GM18507 (cell line): ENCODE measurements around the gene SLC7A5.
"Not testable (repeated sequence)": the region's sequence is repeated elsewhere in the genome, so short reads cannot be mapped to it uniquely, and the experiment has no call there.

Experiments used
- DNase-seq: peaks from one replicate; pipeline ENCODE4 v3.0.0; 2011; ENCODE audit warnings: low read depth; ENCODE audit not compliant: insufficient read length; ENCODE audit errors: extremely low spot score
- FAIRE-seq: peaks from 2 replicates; lab custom pipeline; 2011; peaks lifted over from hg19 to GRCh38; lab: Jason Lieb, UNC

The SLC7A5 gene

DNA sequence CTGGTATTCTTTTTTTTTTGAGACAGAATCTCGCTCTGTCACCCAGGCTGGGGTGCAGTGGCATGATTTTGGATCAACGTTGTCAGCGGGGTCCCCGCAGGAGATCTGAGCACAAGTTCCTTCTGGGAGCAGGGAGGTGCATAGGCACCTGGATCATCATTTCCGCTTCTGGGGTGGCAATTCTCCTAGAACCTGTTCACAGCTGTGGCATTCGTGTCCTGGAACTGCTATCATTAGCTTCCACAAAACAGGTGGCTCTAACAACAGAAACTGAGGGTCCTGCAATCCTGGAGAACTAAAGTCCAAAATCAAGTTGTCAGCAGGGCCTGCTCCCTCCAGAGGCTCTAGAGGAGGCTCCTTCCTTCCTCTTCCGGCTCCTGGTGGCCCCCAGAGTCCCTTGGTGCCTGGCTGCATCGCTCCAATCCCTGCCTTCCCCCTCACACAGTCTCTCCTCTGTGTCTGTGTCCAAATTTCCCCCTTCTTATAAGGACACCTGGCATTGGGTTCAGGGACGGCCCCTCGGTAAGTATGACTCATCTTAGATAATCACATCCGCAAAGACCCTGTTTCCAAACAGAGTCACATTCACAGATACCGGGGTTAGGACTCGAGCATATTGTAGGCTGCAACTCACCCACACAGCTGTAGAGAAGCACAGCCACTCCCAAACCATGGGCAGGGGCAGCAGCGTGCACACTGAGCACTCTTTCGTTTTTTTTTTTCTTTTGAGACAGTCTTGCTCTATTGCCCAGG is 60.0 kb downstream of the SLC7A5 start:
- DNase-seq (peak; percentile 48), FAIRE-seq (peak; percentile 85)

- DNase-seq (no peak), FAIRE-seq (no peak)
These were observed 61.2 kb downstream of the SLC7A5 start for GRCh38 chr16:87808108-87808507.

- FAIRE-seq: peak; percentile 36
- DNase-seq: no peak
These were observed 62.4 kb downstream of the SLC7A5 start for GRCh38 chr16:87806641-87807546.

DNA sequence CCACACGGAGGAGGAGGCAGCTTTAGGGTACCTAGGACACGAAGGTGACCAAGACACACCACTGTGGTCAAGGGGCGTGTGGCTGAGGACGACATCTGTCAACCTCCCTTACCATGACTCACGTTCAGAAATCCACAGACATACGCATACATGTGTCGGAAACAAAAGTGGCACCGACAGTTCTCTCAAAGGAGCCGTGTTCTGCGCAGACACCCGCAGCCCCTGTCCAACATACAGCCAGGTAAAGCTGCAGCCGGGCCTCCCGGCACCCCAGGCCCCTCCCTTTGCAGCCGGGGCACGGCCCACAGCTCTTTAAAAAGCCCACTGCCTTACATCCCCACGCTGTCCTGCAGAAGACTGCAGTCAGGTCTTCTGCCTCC is 63.1 kb downstream of the SLC7A5 start:
- FAIRE-seq (no peak), DNase-seq (no peak)

DNA sequence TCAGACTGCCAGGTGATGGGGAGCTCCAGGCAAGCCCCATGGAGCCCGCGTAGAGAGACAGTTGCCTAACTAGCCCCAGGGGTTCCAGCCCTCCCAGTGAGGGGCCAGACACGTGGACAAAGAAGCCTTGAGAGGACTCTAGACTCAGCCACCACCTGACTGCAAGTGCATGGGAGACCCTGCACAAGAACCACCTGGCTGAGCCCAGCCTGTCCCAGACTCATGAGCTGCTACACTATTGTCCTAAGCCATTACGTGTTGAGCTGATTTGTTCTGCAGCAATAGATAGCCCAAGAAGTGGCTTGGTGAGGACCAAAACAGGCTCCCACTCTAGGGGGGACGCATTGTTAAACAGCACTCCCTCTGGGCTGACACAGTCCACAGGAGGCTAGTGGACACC is 65.9 kb downstream of the SLC7A5 start:
- DNase-seq (no peak), FAIRE-seq (no peak)

GRCh38 chr16:87802670-87803069 is 66.6 kb downstream of the SLC7A5 start:
- no peak for DNase-seq
- no peak for FAIRE-seq

- DNase-seq (no peak), FAIRE-seq (no peak)
These were observed 67.5 kb downstream of the SLC7A5 start for GRCh38 chr16:87801679-87802259.

- FAIRE-seq (no peak), DNase-seq (no peak)
These were observed 68.8 kb downstream of the SLC7A5 start for GRCh38 chr16:87800497-87800896.

DNA sequence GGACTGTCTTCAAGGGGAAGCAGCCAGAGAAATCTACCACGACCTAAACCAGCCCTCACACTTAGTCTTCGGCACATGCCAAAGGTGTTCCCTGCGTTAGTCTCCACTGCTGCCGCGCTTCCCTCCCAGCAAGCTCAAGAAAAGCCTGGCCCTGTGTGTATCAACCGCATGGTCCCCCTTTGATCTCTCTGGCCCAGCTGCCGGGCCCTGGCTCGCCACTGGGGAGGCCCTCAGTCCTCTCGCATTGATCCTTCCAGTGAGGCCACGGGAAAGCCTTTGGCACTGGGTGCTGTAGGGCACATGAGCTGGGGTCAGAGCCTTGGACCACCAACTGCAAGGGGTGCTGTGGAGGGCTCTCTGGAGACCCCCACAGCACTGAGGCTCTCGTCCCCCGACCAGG is 74.0 kb downstream of the SLC7A5 start:
- FAIRE-seq (no peak), DNase-seq (no peak)

- DNase-seq (no peak), FAIRE-seq (no peak)
These were observed 74.7 kb downstream of the SLC7A5 start for GRCh38 chr16:87794485-87795078.

GRCh38 chr16:87792205-87792565 is 77.1 kb downstream of the SLC7A5 start:
- FAIRE-seq: no peak
- DNase-seq: no peak

DNA sequence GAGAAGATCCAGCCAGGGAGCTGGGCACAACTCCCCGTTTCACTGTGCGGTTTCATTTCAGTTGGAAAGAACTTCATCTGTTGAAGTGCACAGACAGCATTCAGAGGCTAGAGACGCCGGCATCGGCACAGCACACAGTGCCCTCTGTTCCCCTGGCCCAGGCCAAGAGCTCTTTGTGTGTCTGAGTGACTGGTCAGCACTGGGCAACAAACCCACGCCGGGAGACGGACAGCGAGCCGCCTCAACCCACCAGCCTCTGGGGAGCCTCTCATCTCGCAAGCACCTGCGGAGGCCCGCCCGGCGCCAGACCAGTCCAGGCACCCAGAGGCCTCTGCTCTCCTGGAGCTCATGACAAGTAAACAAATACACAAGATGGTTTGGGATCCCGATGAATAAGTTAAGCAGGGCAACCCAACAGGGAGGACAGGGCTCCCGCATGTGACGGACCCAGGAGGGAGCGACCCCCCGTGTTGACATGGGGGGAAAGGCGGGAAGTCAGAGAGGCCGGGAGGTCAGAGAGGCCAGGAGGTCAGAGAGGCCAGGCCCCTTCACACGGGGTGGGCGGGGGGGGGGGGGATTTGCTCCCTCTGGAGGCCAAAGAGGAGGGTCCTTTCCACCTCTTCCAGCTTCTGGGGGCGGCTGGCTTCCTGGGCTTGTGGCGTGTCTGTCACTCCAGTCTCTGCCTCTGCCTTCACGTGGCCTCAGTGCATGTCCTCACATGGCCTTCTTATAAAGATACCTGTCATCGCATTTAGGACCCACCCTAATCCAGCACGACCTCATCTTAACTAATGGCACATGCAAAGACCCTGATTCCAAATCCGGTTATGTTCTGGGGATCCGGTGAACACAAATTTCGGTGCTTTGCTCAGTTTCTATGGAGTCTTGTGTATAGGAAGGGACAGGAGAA is 77.8 kb downstream of the SLC7A5 start:
- no peak for DNase-seq
- FAIRE-seq: no peak

DNA sequence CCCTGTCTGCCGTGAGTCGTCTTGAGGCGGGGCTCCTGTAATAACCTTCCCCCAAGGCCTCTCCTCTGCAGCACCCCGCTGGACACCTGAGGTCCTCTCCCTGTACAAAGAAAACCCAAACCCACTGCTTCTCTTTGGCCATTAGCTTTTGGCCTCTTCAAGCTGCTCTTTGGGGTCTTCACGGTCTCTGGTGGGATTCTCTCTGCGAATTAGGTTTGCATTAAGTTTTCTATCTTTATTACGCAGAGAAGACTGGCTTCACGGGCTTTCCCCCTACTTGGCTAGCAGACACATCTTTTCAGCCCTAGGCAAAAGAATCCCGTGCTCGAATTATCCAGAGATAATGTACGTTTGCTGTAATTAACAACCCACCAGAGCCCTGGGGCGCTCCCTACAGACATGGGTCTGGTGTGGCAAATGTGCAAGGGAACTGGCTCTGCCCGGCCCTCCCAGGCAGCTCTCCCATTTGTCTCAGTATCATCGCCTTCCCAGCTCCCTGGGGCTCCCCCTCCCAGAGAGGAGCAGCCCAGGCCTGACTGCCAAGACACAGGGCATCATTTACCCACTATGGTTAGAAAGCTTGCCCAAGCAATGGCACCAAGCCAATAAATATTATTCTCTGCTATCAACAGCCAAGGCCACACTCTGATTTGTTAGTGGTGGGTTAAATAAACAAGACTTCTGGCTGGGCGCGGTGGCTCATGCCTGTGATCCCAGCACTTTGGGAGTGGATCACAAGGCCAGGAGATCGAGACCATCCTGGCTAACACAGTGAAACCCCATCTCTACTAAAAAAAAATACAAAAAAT is 78.8 kb downstream of the SLC7A5 start:
- FAIRE-seq (no peak), DNase-seq (no peak)

GRCh38 chr16:87789437-87790291 is 79.6 kb downstream of the SLC7A5 start:
- FAIRE-seq (no peak), DNase-seq (no peak)

- not testable (repeated sequence) for FAIRE-seq
These were observed 80.4 kb downstream of the SLC7A5 start for GRCh38 chr16:87788730-87789436.

DNA sequence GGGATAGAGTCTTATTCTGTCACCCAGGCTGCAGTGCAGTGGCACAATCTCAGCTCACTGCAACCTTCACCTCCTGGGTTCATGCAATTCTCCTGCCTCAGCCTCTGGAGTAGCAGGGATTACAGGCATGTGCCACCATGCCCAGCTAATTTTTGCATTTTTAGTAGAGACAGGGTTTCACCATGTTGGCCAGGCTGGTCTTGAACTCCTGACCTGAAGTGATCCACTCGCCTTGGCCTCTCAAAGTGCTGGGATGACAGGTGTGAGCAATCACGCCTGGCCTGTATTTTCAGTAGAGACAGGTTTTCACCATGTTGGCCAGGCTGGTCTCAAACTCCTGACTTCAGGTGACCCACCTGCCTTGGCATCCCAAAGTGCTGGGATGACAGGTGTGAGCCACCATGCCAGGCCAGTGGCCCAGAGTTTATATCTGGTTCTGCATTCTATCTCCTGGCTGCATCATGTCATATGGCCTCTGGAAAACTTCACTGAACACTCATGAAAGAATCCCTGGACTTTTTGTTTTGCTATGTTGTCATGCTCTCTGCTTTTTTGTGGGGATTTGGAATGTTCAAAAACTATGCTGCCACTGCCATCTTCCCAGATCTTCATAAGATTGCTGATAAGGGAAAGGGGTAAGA is 81.7 kb downstream of the SLC7A5 start:
- not testable (repeated sequence) for FAIRE-seq, DNase-seq

More at GRCh38 chr16:87788730-87789436, 80.4 kb downstream of the SLC7A5 start:
- not testable (repeated sequence) for DNase-seq
